ENCODE measurements around the gene LMOD3. TPM values are rescaled to one million over a fixed set of nuclear protein-coding genes. Genes with fewer than 3 reads are reported as not detected.

The LMOD3 gene
- total RNA-seq, 1 donor from 2014 or later, result not detected

DNA sequence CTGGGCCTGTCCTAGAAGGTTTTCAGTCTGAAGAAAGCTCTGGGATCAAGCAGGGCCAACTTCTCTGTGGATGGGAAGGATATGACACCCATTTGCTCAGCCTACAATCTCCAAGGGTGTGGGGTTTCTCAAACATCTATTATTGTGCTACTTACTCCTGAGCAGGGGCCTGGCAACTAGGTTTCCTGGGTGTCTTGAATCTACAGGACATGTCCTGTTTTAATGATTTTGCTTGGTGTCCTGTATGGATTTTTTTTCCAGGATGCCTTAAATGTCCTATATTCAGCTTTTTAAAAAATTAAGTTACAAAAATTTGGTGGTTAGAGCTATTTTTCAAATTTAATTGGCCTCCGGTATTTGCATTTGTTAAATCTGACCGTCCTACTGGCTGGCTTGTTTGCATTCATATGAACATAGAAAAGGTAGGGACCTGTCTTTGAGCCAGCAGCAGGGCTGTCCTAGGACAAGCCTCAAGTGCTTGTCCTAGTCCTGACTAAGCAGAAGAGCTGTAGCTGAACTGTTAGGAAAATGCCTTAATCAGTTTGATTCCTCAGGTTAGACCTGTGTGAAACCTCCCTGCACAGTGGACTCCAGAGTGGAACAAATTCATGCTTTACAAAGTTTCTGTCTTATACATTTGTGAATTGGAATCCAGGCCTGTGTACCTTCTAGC is 40.0 kb upstream of the LMOD3 start:
- no peaks in the 10 kb centered on the region for H3K36me3 Mint-ChIP-seq (ENCODE audit: unreplicated experiment)
- no peak for DNase-seq (ENCODE audit: extremely low spot score, unreplicated experiment)
- H3K27ac Mint-ChIP-seq (ENCODE audit: unreplicated experiment), result no peak overlapping the region
- TF ChIP-seq, protein P1, sequence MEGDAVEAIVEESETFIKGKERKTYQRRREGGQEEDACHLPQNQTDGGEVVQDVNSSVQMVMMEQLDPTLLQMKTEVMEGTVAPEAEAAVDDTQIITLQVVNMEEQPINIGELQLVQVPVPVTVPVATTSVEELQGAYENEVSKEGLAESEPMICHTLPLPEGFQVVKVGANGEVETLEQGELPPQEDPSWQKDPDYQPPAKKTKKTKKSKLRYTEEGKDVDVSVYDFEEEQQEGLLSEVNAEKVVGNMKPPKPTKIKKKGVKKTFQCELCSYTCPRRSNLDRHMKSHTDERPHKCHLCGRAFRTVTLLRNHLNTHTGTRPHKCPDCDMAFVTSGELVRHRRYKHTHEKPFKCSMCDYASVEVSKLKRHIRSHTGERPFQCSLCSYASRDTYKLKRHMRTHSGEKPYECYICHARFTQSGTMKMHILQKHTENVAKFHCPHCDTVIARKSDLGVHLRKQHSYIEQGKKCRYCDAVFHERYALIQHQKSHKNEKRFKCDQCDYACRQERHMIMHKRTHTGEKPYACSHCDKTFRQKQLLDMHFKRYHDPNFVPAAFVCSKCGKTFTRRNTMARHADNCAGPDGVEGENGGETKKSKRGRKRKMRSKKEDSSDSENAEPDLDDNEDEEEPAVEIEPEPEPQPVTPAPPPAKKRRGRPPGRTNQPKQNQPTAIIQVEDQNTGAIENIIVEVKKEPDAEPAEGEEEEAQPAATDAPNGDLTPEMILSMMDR (IDR thresholded peaks at IDR 0.05), result no peak
- no peaks in the 10 kb centered on the region for H3K9me3 Mint-ChIP-seq (ENCODE audit: unreplicated experiment)
- no peak overlapping the region for H3K4me3 Mint-ChIP-seq (ENCODE audit: unreplicated experiment)
- H3K27me3 Mint-ChIP-seq (ENCODE audit: unreplicated experiment), result no peaks in the 10 kb centered on the region
- no peaks in the 10 kb centered on the region for H3K4me1 Mint-ChIP-seq (ENCODE audit: unreplicated experiment)

DNA sequence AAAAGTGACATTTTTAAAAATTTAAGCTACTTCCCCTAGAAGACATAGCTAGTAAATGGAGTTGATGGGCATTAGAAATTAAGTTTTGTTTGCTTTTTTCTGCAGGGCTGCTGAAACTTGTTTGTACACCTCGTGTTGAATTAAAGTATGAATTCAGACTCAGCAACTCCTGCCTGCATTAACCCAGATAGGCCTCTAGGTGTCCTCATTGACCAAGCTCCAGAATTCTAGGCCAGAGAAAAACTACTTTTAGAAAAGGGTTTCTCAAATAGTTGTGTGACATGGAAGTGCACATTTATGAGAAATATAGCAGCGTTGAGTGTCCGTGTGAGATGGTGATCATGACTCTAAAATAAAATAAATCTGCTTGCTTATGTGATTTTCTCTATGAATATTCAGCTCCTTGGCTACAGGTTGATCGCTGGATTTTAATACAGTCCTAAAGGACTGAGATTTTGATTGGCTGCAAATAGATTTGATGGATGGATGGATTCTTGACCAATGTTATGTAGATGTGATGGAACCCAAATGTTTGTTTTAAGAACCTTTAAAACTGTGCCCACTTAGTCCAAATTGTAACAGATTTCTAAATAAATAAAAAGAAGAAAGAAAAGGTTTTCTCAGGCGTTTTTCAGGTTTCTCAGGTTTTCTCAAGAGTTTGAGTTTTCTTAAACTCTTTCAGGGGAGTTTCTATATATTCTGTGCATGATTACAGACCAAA is 39.4 kb upstream of the LMOD3 start:
- Mint-ChIP-seq H3K4me1 (ENCODE audit: unreplicated experiment) (no peaks in the 10 kb centered on the region), H3K27me3 (ENCODE audit: unreplicated experiment) (no peaks in the 10 kb centered on the region), H3K4me3 (ENCODE audit: unreplicated experiment) (no peak overlapping the region), H3K27ac (ENCODE audit: unreplicated experiment) (no peak overlapping the region), H3K9me3 (ENCODE audit: unreplicated experiment) (no peaks in the 10 kb centered on the region), H3K36me3 (ENCODE audit: unreplicated experiment) (no peaks in the 10 kb centered on the region)
- TF ChIP-seq, protein P1 (IDR thresholded peaks at IDR 0.05), result peak; percentile 93
- no peak for DNase-seq (ENCODE audit: extremely low spot score, unreplicated experiment)

DNA sequence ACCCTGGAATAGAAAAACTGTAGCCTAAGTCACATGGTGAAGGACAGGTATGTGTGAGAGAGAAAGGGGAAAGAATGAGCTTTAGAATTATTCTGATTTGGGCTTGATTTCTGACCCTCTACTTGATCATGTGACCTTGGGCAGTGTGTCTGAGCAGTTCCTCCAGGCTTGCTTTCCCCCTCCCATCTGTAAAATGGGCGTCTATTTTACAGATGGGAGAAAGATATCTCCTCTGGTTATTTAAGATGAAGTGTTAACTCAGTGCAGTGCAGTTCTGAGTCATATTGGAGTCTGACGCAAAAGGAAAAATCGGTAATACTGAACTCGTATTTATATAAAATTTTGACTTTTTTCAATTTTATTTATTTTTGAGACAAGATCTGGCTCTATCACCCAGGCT is 38.1 kb upstream of the LMOD3 start:
- H3K9me3 Mint-ChIP-seq (ENCODE audit: unreplicated experiment), result no peaks in the 10 kb centered on the region
- H3K4me1 Mint-ChIP-seq (ENCODE audit: unreplicated experiment), result no peaks in the 10 kb centered on the region
- H3K36me3 Mint-ChIP-seq (ENCODE audit: unreplicated experiment), result no peaks in the 10 kb centered on the region
- no peak for DNase-seq (ENCODE audit: extremely low spot score, unreplicated experiment)
- peaks cover 8% of the 10 kb centered on the region for H3K27me3 Mint-ChIP-seq (ENCODE audit: unreplicated experiment)
- no peak overlapping the region for H3K4me3 Mint-ChIP-seq (ENCODE audit: unreplicated experiment)
- TF ChIP-seq, protein P1 (IDR thresholded peaks at IDR 0.05), result no peak
- H3K27ac Mint-ChIP-seq (ENCODE audit: unreplicated experiment), result no peak overlapping the region

GRCh38 chr3:69160107-69160506 is 37.7 kb upstream of the LMOD3 start:
- Mint-ChIP-seq H3K4me1 (ENCODE audit: unreplicated experiment) (no peaks in the 10 kb centered on the region), H3K27me3 (ENCODE audit: unreplicated experiment) (peaks cover 11% of the 10 kb centered on the region), H3K9me3 (ENCODE audit: unreplicated experiment) (no peaks in the 10 kb centered on the region), H3K36me3 (ENCODE audit: unreplicated experiment) (no peaks in the 10 kb centered on the region), H3K4me3 (ENCODE audit: unreplicated experiment) (no peak overlapping the region), H3K27ac (ENCODE audit: unreplicated experiment) (no peak overlapping the region)
- no peak for DNase-seq (ENCODE audit: extremely low spot score, unreplicated experiment)
- TF ChIP-seq, protein P1 (IDR thresholded peaks at IDR 0.05), result no peak

DNA sequence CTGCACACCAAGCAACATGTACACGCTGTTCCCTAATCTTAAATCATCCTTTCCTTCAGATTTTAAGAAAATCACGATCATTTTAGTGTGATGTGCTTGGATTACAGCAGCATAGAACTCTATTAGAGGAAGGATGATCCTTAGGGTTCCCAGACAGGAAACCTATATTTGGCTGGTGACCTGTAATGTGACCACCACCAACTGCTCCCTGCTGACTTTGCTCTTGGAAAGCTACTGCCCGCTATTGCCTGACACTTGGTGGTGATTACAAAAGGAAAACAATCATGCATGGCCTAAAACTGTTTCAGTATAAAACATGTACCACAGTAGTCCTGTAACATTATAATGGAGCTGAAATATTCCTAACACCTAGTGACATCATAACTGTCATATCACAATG is 27.2 kb upstream of the LMOD3 start:
- TF ChIP-seq, protein P1 (IDR thresholded peaks at IDR 0.05), result no peak
- Mint-ChIP-seq H3K36me3 (ENCODE audit: unreplicated experiment) (no peaks in the 10 kb centered on the region), H3K27me3 (ENCODE audit: unreplicated experiment) (peaks cover 33% of the 10 kb centered on the region), H3K9me3 (ENCODE audit: unreplicated experiment) (no peaks in the 10 kb centered on the region), H3K4me1 (ENCODE audit: unreplicated experiment) (peaks cover 9% of the 10 kb centered on the region), H3K27ac (ENCODE audit: unreplicated experiment) (no peak overlapping the region), H3K4me3 (ENCODE audit: unreplicated experiment) (no peak overlapping the region)
- DNase-seq (ENCODE audit: extremely low spot score, unreplicated experiment), result no peak
